HL-60 (cell line): ENCODE data around the gene HECW1.
"Not testable (repeated sequence)": the region's sequence is repeated elsewhere in the genome, so short reads cannot be mapped to it uniquely, and the experiment has no call there.

Experiments used
- DNase-seq, 2 experiments: peaks; one replicate each; pipeline ENCODE4 v3.0.0-alpha.2; 2010 to 2020; ENCODE audit warnings: low read depth in 1 of 2, low spot score in 1 of 2
- H3K27ac ChIP-seq: fragments of 250-450 bp; sonication (Bioruptor Pico); replicated peaks from 2 replicates; pipeline ENCODE4 v1.5.1; 2020; ENCODE audit warnings: mild to moderate bottlenecking, moderate library complexity
- H3K27me3 ChIP-seq: fragments of 250-450 bp; sonication (Bioruptor Pico); 2 replicates; pipeline ENCODE4 v1.5.1; 2021; ENCODE audit warnings: mild to moderate bottlenecking, moderate library complexity; ENCODE audit not compliant: insufficient read depth, poor library complexity, severe bottlenecking
- H3K4me3 ChIP-seq: replicated peaks from 2 replicates; pipeline ENCODE4 v1.5.1; 2011; ENCODE audit warnings: mild to moderate bottlenecking, control low read depth, low read length; ENCODE audit not compliant: insufficient read depth
- GABPA ChIP-seq: IDR thresholded peaks from 2 replicates; pipeline ENCODE4 v1.6.1; 2012; ENCODE audit warnings: low read depth
- POLR2AphosphoS5 ChIP-seq: IDR thresholded peaks from 2 replicates; pipeline ENCODE4 v1.6.1; 2012; ENCODE audit warnings: low read depth
- SPI1 ChIP-seq: IDR thresholded peaks from 2 replicates; pipeline ENCODE4 v1.6.1; 2012; ENCODE audit warnings: low read depth, mild to moderate bottlenecking, borderline replicate concordance
- TF ChIP-seq, protein P1 (sequence below): IDR thresholded peaks from 2 replicates; pipeline ENCODE4 v1.6.1; 2012; ENCODE audit warnings: low read depth; ENCODE audit not compliant: insufficient replicate concordance
- TF ChIP-seq, protein P2 (sequence below): IDR thresholded peaks from one replicate; pipeline ENCODE4 v1.5.1; 2011; ENCODE audit warnings: low read length, control low read depth, inconsistent platforms; ENCODE audit not compliant: insufficient read depth

HECW1 gene

DNA sequence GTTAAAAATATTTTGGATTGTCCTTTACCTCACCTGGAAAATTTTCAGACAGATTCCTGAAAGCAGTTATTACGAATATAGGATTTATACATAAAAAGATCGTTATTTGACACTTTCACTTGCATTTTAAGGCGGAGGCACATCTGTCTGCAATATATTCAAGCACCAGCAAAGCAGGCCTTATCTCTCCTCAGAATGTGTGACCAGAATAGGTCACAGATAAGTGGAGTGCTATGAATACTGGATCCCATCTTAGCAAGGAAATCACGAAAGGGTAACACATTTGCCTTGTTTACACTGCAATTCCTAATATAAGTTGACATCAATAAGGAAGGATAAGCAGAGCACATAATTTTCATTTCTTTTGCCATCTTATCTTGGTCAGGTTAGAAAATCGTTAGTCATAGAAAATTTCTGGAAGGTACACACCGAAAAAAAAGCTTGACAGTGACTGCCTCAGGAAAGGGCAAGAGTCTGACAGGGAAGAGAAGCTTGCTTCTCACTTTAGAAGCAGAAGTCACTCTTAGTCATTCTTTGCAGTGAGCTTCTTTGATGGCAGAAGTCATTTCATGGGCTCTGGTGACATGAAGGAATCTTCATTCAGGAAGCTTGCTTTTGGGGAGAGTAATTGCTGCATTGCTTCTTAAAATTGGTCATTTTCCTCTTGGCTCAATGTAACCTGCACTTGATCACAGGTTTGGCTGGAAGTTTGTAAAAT is 372.4 kb downstream of the HECW1 start:
- H3K27me3 ChIP-seq, result no peaks in the 10 kb centered on the region
- TF ChIP-seq GABPA (no peak), POLR2AphosphoS5 (no peak), SPI1 (no peak)
- TF ChIP-seq, protein P1, sequence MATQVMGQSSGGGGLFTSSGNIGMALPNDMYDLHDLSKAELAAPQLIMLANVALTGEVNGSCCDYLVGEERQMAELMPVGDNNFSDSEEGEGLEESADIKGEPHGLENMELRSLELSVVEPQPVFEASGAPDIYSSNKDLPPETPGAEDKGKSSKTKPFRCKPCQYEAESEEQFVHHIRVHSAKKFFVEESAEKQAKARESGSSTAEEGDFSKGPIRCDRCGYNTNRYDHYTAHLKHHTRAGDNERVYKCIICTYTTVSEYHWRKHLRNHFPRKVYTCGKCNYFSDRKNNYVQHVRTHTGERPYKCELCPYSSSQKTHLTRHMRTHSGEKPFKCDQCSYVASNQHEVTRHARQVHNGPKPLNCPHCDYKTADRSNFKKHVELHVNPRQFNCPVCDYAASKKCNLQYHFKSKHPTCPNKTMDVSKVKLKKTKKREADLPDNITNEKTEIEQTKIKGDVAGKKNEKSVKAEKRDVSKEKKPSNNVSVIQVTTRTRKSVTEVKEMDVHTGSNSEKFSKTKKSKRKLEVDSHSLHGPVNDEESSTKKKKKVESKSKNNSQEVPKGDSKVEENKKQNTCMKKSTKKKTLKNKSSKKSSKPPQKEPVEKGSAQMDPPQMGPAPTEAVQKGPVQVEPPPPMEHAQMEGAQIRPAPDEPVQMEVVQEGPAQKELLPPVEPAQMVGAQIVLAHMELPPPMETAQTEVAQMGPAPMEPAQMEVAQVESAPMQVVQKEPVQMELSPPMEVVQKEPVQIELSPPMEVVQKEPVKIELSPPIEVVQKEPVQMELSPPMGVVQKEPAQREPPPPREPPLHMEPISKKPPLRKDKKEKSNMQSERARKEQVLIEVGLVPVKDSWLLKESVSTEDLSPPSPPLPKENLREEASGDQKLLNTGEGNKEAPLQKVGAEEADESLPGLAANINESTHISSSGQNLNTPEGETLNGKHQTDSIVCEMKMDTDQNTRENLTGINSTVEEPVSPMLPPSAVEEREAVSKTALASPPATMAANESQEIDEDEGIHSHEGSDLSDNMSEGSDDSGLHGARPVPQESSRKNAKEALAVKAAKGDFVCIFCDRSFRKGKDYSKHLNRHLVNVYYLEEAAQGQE, result no peak
- TF ChIP-seq, protein P2, sequence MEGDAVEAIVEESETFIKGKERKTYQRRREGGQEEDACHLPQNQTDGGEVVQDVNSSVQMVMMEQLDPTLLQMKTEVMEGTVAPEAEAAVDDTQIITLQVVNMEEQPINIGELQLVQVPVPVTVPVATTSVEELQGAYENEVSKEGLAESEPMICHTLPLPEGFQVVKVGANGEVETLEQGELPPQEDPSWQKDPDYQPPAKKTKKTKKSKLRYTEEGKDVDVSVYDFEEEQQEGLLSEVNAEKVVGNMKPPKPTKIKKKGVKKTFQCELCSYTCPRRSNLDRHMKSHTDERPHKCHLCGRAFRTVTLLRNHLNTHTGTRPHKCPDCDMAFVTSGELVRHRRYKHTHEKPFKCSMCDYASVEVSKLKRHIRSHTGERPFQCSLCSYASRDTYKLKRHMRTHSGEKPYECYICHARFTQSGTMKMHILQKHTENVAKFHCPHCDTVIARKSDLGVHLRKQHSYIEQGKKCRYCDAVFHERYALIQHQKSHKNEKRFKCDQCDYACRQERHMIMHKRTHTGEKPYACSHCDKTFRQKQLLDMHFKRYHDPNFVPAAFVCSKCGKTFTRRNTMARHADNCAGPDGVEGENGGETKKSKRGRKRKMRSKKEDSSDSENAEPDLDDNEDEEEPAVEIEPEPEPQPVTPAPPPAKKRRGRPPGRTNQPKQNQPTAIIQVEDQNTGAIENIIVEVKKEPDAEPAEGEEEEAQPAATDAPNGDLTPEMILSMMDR, result no peak
- no peak overlapping the region for H3K4me3 ChIP-seq
- DNase-seq, result no peak
- H3K27ac ChIP-seq, result no peak overlapping the region

DNA sequence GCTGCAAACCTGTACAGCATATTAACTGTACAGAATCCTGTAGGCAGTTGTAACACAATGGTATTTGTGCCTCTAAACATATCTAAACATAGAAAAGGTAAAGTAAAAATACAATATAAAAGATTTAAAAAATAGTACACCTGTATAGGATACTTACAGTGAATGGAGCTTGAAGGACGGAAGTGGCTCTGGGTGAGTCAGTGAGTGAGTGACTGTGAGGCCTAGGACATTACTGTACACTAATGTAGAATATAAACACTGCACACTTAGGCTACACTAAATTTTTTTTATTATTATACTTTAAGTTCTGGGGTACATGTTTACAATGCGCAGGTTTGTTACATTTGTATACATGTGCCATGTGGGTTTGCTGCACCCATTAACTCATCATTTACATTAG is 373.1 kb downstream of the HECW1 start:
- no peak for DNase-seq
- Histone ChIP-seq H3K27me3 (no peaks in the 10 kb centered on the region), H3K27ac (no peak overlapping the region), H3K4me3 (no peak overlapping the region)
- TF ChIP-seq, protein P2, result no peak
- no peak for TF ChIP-seq SPI1
- TF ChIP-seq GABPA, result no peak
- TF ChIP-seq, protein P1, result no peak
- no peak for TF ChIP-seq POLR2AphosphoS5

DNA sequence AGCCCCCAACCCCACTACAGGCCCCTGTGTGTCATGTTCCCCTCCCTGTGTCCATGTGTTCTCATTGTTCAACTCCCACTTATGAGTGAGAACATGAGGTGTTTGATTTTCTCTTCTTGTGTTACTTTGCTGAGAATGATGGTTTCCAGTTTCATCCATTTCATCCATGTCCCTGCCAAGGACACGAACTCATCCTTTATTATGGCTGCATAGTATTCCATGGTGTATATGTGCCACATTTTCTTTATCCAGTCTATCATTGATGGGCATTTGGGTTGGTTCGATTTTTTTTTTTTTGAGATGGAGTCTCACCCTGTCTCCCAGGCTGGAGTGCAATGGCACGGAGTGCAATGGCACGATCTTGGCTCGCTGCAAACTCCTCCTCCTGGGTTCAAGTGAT is 373.6 kb downstream of the HECW1 start:
- H3K27me3 ChIP-seq, H3K27ac ChIP-seq, DNase-seq, H3K4me3 ChIP-seq: not testable (repeated sequence)

DNA sequence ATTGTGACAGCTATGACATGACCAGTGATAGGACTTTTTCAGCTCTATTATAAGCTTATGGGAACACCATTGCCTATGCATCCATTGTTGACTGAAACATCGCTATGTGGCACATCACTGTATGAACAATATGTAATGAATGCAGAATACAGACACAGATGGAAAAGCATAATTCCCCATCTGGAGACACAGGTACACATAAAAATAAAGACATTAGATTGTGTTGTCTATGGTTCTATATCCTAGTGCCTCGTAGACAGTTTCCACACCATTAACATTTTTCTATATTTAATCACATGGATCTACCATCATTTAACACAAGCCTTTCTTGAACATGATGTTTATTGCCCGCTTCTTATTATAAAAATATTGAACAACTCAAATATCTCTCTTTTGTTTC is 374.2 kb downstream of the HECW1 start:
- TF ChIP-seq POLR2AphosphoS5, result no peak
- no peak for TF ChIP-seq SPI1
- no peak for TF ChIP-seq GABPA
- TF ChIP-seq, protein P2, result no peak
- TF ChIP-seq, protein P1, result no peak
- Histone ChIP-seq H3K27me3 (no peaks in the 10 kb centered on the region), H3K27ac (no peak overlapping the region), H3K4me3 (no peak overlapping the region)
- no peak for DNase-seq
